Thyroid gland (tissue), 4 donors: ENCODE results near the gene NANOS3. TPM values are rescaled to one million over a fixed set of nuclear protein-coding genes. Genes with fewer than 3 reads are reported as not detected.

Experiments used
- DNase-seq, 2 donors: peaks; one replicate each; pipeline ENCODE4 v3.0.0-alpha.2; 2019
- H3K27ac ChIP-seq, 3 donors: fragments of 200-600 bp; sonication (generic); 1 replicate in 2 of 3; 2 replicates in 1 of 3; pipeline ENCODE4 v1.5.1; 2016 to 2019; ENCODE audit warnings: mild to moderate bottlenecking in 1 of 3, moderate library complexity in 1 of 3
- H3K27me3 ChIP-seq: fragments of 200-600 bp; sonication (generic); one replicate; pipeline ENCODE4 v1.5.1; 2019
- H3K36me3 ChIP-seq, 2 donors: fragments of 200-600 bp; sonication (generic); one replicate each; pipeline ENCODE4 v1.5.1; 2016 to 2019
- H3K4me1 ChIP-seq, 2 donors: fragments of 200-600 bp; sonication (generic); one replicate each; pipeline ENCODE4 v1.5.1; 2017 to 2019
- H3K4me3 ChIP-seq, 3 donors: fragments of 200-600 bp; sonication (generic); replicated peaks in 1 of 3; 1 replicate in 2 of 3; 2 replicates in 1 of 3; pipeline ENCODE4 v1.5.1; 2016; ENCODE audit warnings: mild to moderate bottlenecking in 1 of 3
- H3K9me3 ChIP-seq: fragments of 200-600 bp; sonication (generic); one replicate; pipeline ENCODE4 v1.5.1; 2017
- CTCF ChIP-seq, 6 experiments: fragments of 200-600 bp in 3 of 6; fragments of 450-650 bp in 3 of 6; sonication (generic) in 3 of 6; IDR thresholded peaks; one replicate each; pipeline ENCODE4 v1.5.1; 2016 to 2019; ENCODE audit warnings: antibody characterized with exemption in 6 of 6, mild to moderate bottlenecking in 2 of 6, inconsistent platforms in 1 of 6, moderate library complexity in 1 of 6
- POLR2A ChIP-seq, 2 donors: fragments of 450-650 bp; IDR thresholded peaks; one replicate each; pipeline ENCODE4 v1.6.1; 2017; ENCODE audit warnings: antibody characterized with exemption in 2 of 2, mild to moderate bottlenecking in 2 of 2, moderate library complexity in 1 of 2
- WGBS, 2 donors: methylation state at CpG; one replicate each; pipeline ENCODE4 v1.1.5; 2017; 5-methylcytosine and 5-hydroxymethylcytosine counted together
- intact Hi-C: fragments of 100-400 bp; cut with DNase I; formaldehyde crosslinking; loops from one replicate; pipeline ENCODE4 v1.15.1; 2023
- microRNA counts, 2 donors: library from miRNA; unstranded; fragments of <30 nt; microRNA quantifications; one replicate each; lab custom pipeline; 2016 to 2017
- microRNA-seq: library from miRNA; unstranded; fragments of <30 nt; microRNA quantifications from one replicate; pipeline ENCODE4, GENCODE V29; 2016
- small RNA-seq: library from RNA; depleted of rRNA; stranded (forward); fragments of <200 nt; gene quantifications from one replicate; pipeline ENCODE3, GENCODE V24; 2016
- total RNA-seq, 4 donors: library from RNA; depleted of rRNA; stranded (reverse); fragments of >200 nt; gene quantifications; one replicate each; pipeline ENCODE4 v1.2.3, GENCODE V29; 2016

The NANOS3 gene
- total RNA-seq, 4 donors from 2014 or later, result not detected

- no peak for TF ChIP-seq POLR2A (IDR thresholded peaks at IDR 0.05)
- no peak for TF ChIP-seq CTCF (IDR thresholded peaks at IDR 0.05)
- H3K9me3 ChIP-seq, result no peaks in the 10 kb centered on the region
- no peak for DNase-seq
- no peaks in the 10 kb centered on the region for H3K27me3 ChIP-seq
- WGBS, 2 donors, result 74 to 94% methylated on average over 8 of the region's 8 CpGs
- peaks cover 14 to 34% of the 10 kb centered on the region in 2 donors for H3K36me3 ChIP-seq
- H3K4me1 ChIP-seq, result no peaks in the 10 kb centered on the region
- no peak overlapping the region for H3K4me3 ChIP-seq
- H3K27ac ChIP-seq, result no peak overlapping the region
- intact Hi-C loops, result no loop called here
These were observed 49.8 kb downstream of the NANOS3 start for GRCh38 chr19:13926715-13927114.

GRCh38 chr19:13929340-13929739, 52.4 kb downstream of the NANOS3 start:
- H3K27ac ChIP-seq, result no peak overlapping the region
- H3K9me3 ChIP-seq, result no peaks in the 10 kb centered on the region
- 92% methylated on average over 5 of the region's 12 CpGs; no CpG with 5 or more reads in 1 of the 2 donors for WGBS, 2 donors
- no peak for DNase-seq
- H3K36me3 ChIP-seq, result peaks cover 0 to 14% of the 10 kb centered on the region in 2 donors
- no peaks in the 10 kb centered on the region for H3K27me3 ChIP-seq
- intact Hi-C loops, result no loop called here
- H3K4me3 ChIP-seq, result no peak overlapping the region
- no peaks in the 10 kb centered on the region for H3K4me1 ChIP-seq
- no peak for TF ChIP-seq CTCF (IDR thresholded peaks at IDR 0.05)
- TF ChIP-seq POLR2A (IDR thresholded peaks at IDR 0.05), result no peak

- no peaks in the 10 kb centered on the region for H3K27me3 ChIP-seq
- no peak for DNase-seq
- WGBS, 2 donors, result 93 to 96% methylated on average over 11 of the region's 17 CpGs
- intact Hi-C loops, result no loop called here
- H3K36me3 ChIP-seq, result peaks cover 0 to 14% of the 10 kb centered on the region in 2 donors
- no peak overlapping the region for H3K27ac ChIP-seq
- no peak overlapping the region for H3K4me3 ChIP-seq
- TF ChIP-seq POLR2A (IDR thresholded peaks at IDR 0.05), result no peak
- TF ChIP-seq CTCF (IDR thresholded peaks at IDR 0.05), result no peak
- H3K4me1 ChIP-seq, result no peaks in the 10 kb centered on the region
- no peaks in the 10 kb centered on the region for H3K9me3 ChIP-seq
These were observed 53.0 kb downstream of the NANOS3 start for GRCh38 chr19:13929956-13930355.

MicroRNAs within 50 kb of the gene (microRNA counts, 767-probe panel; counts per million panel counts)
- 2,667 to 4,715 counts per million in 2 donors for microRNA hsa-miR-181c-5p (lab: Ali Mortazavi, UCI)
- 4,410 to 8,189 counts per million in 2 donors for microRNA hsa-miR-23a-3p (lab: Ali Mortazavi, UCI)
- microRNA hsa-miR-24-3p (lab: Ali Mortazavi, UCI), result 3,285 to 6,204 counts per million in 2 donors
- 2,537 to 4,566 counts per million in 2 donors for microRNA hsa-miR-27a-3p (lab: Ali Mortazavi, UCI)

Small RNAs within 50 kb of the gene (microRNA-seq; reads per million reads assigned to microRNA genes)
- 595 reads per million, percentile 72 among the genes with 10 or more reads in this experiment for gene MIR181C
- gene MIR181D, result 440 reads per million, percentile 69 among the genes with 10 or more reads in this experiment

Small RNAs within 50 kb of the gene (small RNA-seq; reads per million reads assigned to genes)
- gene MIR181C (22.2 reads per million, percentile 94 among the genes with 10 or more reads in this experiment), gene MIR181D (24.5 reads per million, percentile 94 among the genes with 10 or more reads in this experiment)

Other genes starting within 250 kb of the NANOS3 start
- gene MRI1, start 112.6 kb upstream of the NANOS3 start, total RNA-seq, result 10 to 100 TPM; 53.0 to 90.4 (median 70.6) TPM
- gene C19orf53, start 102.7 kb upstream of the NANOS3 start, total RNA-seq, result 100 to 1,000 TPM in 2 of 4 donors, 10 to 100 TPM in 2; 50.2 to 191 (median 139) TPM
- gene ZSWIM4, start 81.7 kb upstream of the NANOS3 start, total RNA-seq, result 10 to 100 TPM in 1 of 4 donors, 1 to 10 TPM in 3; 6.9 to 15.6 (median 8.9) TPM
- gene BRME1, start 29.0 kb downstream of the NANOS3 start, total RNA-seq, result 1 to 10 TPM in 3 of 4 donors, under 1 TPM in 1; 0.34 to 1.7 (median 1.0) TPM
- 10 to 100 TPM; 29.3 to 36.4 (median 31.3) TPM for gene CC2D1A, start 29.1 kb downstream of the NANOS3 start, total RNA-seq
- 1 to 10 TPM in 1 of 4 donors, under 1 TPM in 2, not detected in 1; 0.40 to 1.4 (median 0.63) TPM for gene PODNL1, start 61.3 kb downstream of the NANOS3 start, total RNA-seq
- gene DCAF15, start 75.4 kb downstream of the NANOS3 start, total RNA-seq, result 10 to 100 TPM in 3 of 4 donors, 1 to 10 TPM in 1; 9.5 to 19.6 (median 11.6) TPM
- gene RFX1, start 129.2 kb downstream of the NANOS3 start, total RNA-seq, result 1 to 10 TPM; 4.8 to 9.1 (median 9.1) TPM
- not detected for gene RLN3, start 151.0 kb downstream of the NANOS3 start, total RNA-seq
- 1 to 10 TPM; 1.9 to 4.9 (median 3.4) TPM for gene IL27RA, start 154.6 kb downstream of the NANOS3 start, total RNA-seq
- 1 to 10 TPM; 4.8 to 9.6 (median 6.8) TPM for gene PALM3, start 184.9 kb downstream of the NANOS3 start, total RNA-seq
- gene MISP3, start 195.7 kb downstream of the NANOS3 start, total RNA-seq, result 1 to 10 TPM; 7.9 to 9.9 (median 9.1) TPM
- gene C19orf67, start 208.6 kb downstream of the NANOS3 start, total RNA-seq, result not detected
- gene SAMD1, start 213.6 kb downstream of the NANOS3 start, total RNA-seq, result 10 to 100 TPM; 15.2 to 27.3 (median 22.7) TPM
- 10 to 100 TPM; 33.2 to 69.4 (median 55.5) TPM for gene PRKACA, start 240.6 kb downstream of the NANOS3 start, total RNA-seq